Esophagus squamous epithelium (tissue), 4 donors: Measurements from ENCODE around the gene GPN1.

Experiments
- POLR2A ChIP-seq, 4 donors: fragments of 450-650 bp; IDR thresholded peaks; one replicate each; pipeline ENCODE4 v1.6.1; 2017; ENCODE audit warnings: antibody characterized with exemption in 4 of 4, mild to moderate bottlenecking in 4 of 4, moderate library complexity in 3 of 4
- TF ChIP-seq, protein P1 (sequence below), 6 experiments: fragments of 450-650 bp in 4 of 6; fragments of 200-600 bp in 2 of 6; sonication (generic) in 2 of 6; IDR thresholded peaks; one replicate each; pipeline ENCODE4 v1.5.1; 2016 to 2019; ENCODE audit warnings: antibody characterized with exemption in 6 of 6, mild to moderate bottlenecking in 4 of 6, moderate library complexity in 4 of 6

DNA sequence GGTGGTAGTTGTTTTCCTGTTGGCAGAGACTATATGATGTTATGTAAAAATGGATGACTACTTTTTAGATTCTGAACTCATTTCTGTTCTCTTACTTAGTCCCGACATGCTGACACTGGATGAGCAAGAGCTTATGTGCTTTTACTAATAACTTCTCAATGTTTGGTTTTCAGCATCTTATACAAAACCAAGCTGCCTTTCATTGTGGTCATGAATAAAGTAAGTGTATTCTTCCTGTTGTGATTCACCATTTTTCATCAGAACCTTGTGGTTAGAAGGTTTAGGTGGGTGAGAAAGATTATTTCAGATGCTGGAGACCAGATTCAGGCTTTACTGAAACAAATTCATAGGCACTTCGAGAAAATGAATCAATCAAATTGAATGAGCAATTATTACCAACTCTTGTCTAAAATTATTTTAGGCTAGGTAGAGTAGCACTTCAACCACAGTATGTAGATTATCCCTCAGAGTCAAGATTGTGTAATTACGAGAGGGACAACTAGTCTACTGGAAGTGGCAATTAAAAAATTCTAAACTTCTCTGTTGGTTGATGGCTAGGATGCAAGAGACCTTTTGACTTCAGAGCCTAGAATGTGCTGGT lies 9.3 kb downstream of the GPN1 start:
- TF ChIP-seq, protein P1, sequence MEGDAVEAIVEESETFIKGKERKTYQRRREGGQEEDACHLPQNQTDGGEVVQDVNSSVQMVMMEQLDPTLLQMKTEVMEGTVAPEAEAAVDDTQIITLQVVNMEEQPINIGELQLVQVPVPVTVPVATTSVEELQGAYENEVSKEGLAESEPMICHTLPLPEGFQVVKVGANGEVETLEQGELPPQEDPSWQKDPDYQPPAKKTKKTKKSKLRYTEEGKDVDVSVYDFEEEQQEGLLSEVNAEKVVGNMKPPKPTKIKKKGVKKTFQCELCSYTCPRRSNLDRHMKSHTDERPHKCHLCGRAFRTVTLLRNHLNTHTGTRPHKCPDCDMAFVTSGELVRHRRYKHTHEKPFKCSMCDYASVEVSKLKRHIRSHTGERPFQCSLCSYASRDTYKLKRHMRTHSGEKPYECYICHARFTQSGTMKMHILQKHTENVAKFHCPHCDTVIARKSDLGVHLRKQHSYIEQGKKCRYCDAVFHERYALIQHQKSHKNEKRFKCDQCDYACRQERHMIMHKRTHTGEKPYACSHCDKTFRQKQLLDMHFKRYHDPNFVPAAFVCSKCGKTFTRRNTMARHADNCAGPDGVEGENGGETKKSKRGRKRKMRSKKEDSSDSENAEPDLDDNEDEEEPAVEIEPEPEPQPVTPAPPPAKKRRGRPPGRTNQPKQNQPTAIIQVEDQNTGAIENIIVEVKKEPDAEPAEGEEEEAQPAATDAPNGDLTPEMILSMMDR (IDR thresholded peaks at IDR 0.05) = no peak
- TF ChIP-seq POLR2A (IDR thresholded peaks at IDR 0.05) = no peak
